ENCODE data around the gene DTX3L. TPM values are rescaled to one million over a fixed set of nuclear protein-coding genes. Genes with fewer than 3 reads are reported as not detected.

Gene DTX3L
- total and polyA plus RNA-seq, 2 of the 13 experiments (the other 11 are each of a cell fraction or from before 2014, with no cell fraction given), result 2.5 to 10.9 TPM

GRCh38 chr3:122612696-122613095 lies 48.6 kb downstream of the DTX3L start:
- H3K4me1 ChIP-seq (ENCODE audit: insufficient read depth, low read length), result no peaks in the 10 kb centered on the region
- H3K4me3 ChIP-seq (replicated peaks in 1 of 3; ENCODE audit: insufficient read depth in 1 of 3, low read depth in 2 of 3, low read length in 3 of 3), result no peak overlapping the region
- H3K9me3 ChIP-seq (ENCODE audit: low read length), result no peaks in the 10 kb centered on the region
- H3K79me2 ChIP-seq (ENCODE audit: insufficient read depth, low read length), result no peaks in the 10 kb centered on the region
- DNase-seq (ENCODE audit: low spot score) (no peak), FAIRE-seq (no peak), ATAC-seq (no peak)
- TF ChIP-seq ZNF737 (CRISPR knock-in tag; IDR thresholded peaks at IDR 0.05; ENCODE audit: borderline replicate concordance) (no peak), PAXIP1 (CRISPR knock-in tag; conservative IDR thresholded peaks at IDR 0.05) (no peak), HNF4A (CRISPR knock-in tag; IDR thresholded peaks at IDR 0.05) (no peak), THRA (CRISPR knock-in tag; IDR thresholded peaks at IDR 0.05; ENCODE audit: borderline replicate concordance) (no peak), CCAR2 (optimal IDR thresholded peaks at IDR 0.05; ENCODE audit: low read depth, low read length) (no peak), ZNF382 (CRISPR knock-in tag; IDR thresholded peaks at IDR 0.05; ENCODE audit: borderline replicate concordance) (no peak), NFIB (CRISPR knock-in tag; IDR thresholded peaks at IDR 0.05; ENCODE audit: borderline replicate concordance) (no peak), SIX1 (CRISPR knock-in tag; IDR thresholded peaks at IDR 0.05; ENCODE audit: borderline replicate concordance) (no peak), SUZ12 (IDR thresholded peaks at IDR 0.05; ENCODE audit: low read depth, low read length) (no peak), THYN1 (CRISPR knock-in tag; IDR thresholded peaks at IDR 0.05; ENCODE audit: borderline replicate concordance, low read depth) (no peak), POLR2G (IDR thresholded peaks at IDR 0.05; ENCODE audit: low read depth, low read length) (no peak), TOPORS (CRISPR knock-in tag; IDR thresholded peaks at IDR 0.05) (no peak), ATRX (CRISPR knock-in tag; IDR thresholded peaks at IDR 0.05; ENCODE audit: borderline replicate concordance) (no peak), RXRB (CRISPR knock-in tag; IDR thresholded peaks at IDR 0.05; ENCODE audit: borderline replicate concordance) (no peak), ZNF12 (CRISPR knock-in tag; IDR thresholded peaks at IDR 0.05) (no peak), POGK (CRISPR knock-in tag; conservative IDR thresholded peaks at IDR 0.05) (no peak), ZNF296 (CRISPR knock-in tag; conservative IDR thresholded peaks at IDR 0.05) (no peak), ZNF124 (CRISPR knock-in tag; IDR thresholded peaks at IDR 0.05) (no peak), ZNF709 (CRISPR knock-in tag; IDR thresholded peaks at IDR 0.05) (no peak)
- peaks cover 0 to 15% of the 10 kb centered on the region in 2 experiments; a peak in 3 of 5 replicates for H3K27me3 ChIP-seq (ENCODE audit: control insufficient read depth in 1 of 2, insufficient read depth in 2 of 2, low read length in 2 of 2)
- no peak overlapping the region for H3K4me2 ChIP-seq (ENCODE audit: low read depth, low read length)
- BruUV-seq (replicated peaks), result no TSS peak
- no peak overlapping the region for H3K27ac ChIP-seq (ENCODE audit: extremely low read length, insufficient read depth, low read length)
- intact Hi-C loops (cut with micrococcal nuclease; ENCODE audit: unreplicated experiment), result no loop called here
- CTCF ChIA-PET (ENCODE audit: low intra/inter-chr PET ratio, low total read pairs), result no interaction called here
- WGBS (ENCODE audit: low lambda C conversion rate), result 79% methylated on average over 5 of the region's 5 CpGs
- no peaks in the 10 kb centered on the region for H3K36me3 ChIP-seq (replicated peaks in 1 of 2; ENCODE audit: control insufficient read depth in 1 of 2, insufficient read depth in 2 of 2, low read length in 2 of 2)
- POLR2A ChIA-PET, result no interaction called here
- H4K20me1 ChIP-seq (ENCODE audit: insufficient read depth, low read length), result no peaks in the 10 kb centered on the region
- no peak overlapping the region for H3K9ac ChIP-seq (ENCODE audit: insufficient read depth, low read depth, low read length)
- H2AFZ ChIP-seq (ENCODE audit: low read length), result no peak overlapping the region
- in situ Hi-C loops (cut with HindIII; ENCODE audit: extremely low pct_ligation_motif_present, low pct_unique_long_range_greater_than_20kb), result no loop called here

All from HepG2 (cell line).